Pancreas (tissue), 10 donors: Measurements from ENCODE around the gene FADS2. TPM values are rescaled to one million over a fixed set of nuclear protein-coding genes. Genes with fewer than 3 reads are reported as not detected.

Experiments used
- ATAC-seq, 4 donors: fragments of 200-7000 bp; cut with Tn5 transposase; one replicate each; pipeline versions ENCODE4 v1.8.0 to v1.9.1; 2020; ENCODE audit warnings: mild to moderate bottlenecking in 4 of 4, moderate library complexity in 4 of 4
- DNase-seq, 6 donors: peaks; one replicate each; pipeline ENCODE4 v3.0.0-alpha.2; 2020
- FAIRE-seq: peaks from 2 replicates; lab custom pipeline; 2012; peaks lifted over from hg19 to GRCh38; lab: Jason Lieb, UNC
- H3K27ac ChIP-seq, 4 donors: fragments of 200-600 bp; sonication (generic); 1 replicate in 3 of 4; 2 replicates in 1 of 4; pipeline versions ENCODE4 v1.5.0 to v1.8.0; 2020
- H3K27me3 ChIP-seq, 4 donors: fragments of 200-600 bp; one replicate each; pipeline ENCODE4 v1.8.0; 2021
- H3K36me3 ChIP-seq, 3 donors: fragments of 200-600 bp; sonication (generic) in 1 of 3; one replicate each; pipeline versions ENCODE4 v1.5.0 to v1.8.0; 2020 to 2021
- H3K4me1 ChIP-seq, 3 donors: fragments of 200-600 bp; one replicate each; pipeline ENCODE4 v1.8.0; 2021
- H3K4me3 ChIP-seq, 4 donors: fragments of 200-600 bp; sonication (generic) in 2 of 4; one replicate each; pipeline versions ENCODE4 v1.5.0 to v1.8.0; 2020 to 2021
- H3K9me3 ChIP-seq, 4 donors: fragments of 200-600 bp; one replicate each; pipeline ENCODE4 v1.8.0; 2021
- WGBS, 2 donors: extraction: QIAGEN DNeasy Blood & Tissue Kit; methylation state at CpG; one replicate each; pipeline ENCODE4 v1.1.7; 2013; 5-methylcytosine and 5-hydroxymethylcytosine counted together
- intact Hi-C, 3 donors: fragments of 100-400 bp; cut with DNase I; formaldehyde crosslinking; loops; one replicate each; pipeline versions ENCODE4 v1.11.1 to v1.14.2; 2022
- polyA plus RNA-seq, 2 donors: library from polyadenylated mRNA; stranded (reverse); fragments of 200-250 nt; gene quantifications; one replicate each; pipeline ENCODE4 v1.2.3, GENCODE V29; 2013
- total RNA-seq, 6 donors: library from RNA; stranded (reverse); fragmentation: NEBNext Ultra II Directional in 4 of 6; extraction: Animal tissue kit (Norgen Biotek cat#: 25700) in 4 of 6; gene quantifications; one replicate each; pipeline versions ENCODE4 v1.2.1 to v1.2.4, GENCODE V29; 2021 to 2023
- TF ChIP-seq, protein P1 (sequence below), 4 donors: fragments of 200-600 bp; sonication (generic) in 3 of 4; IDR thresholded peaks; one replicate each; pipeline versions ENCODE4 v1.5.0 to v1.8.0; 2021; ENCODE audit warnings: antibody characterized with exemption in 4 of 4
- donor health status: healthy with polysubstance abuse.
- donor health status: DM: no; HTN: no; CAD: no; lungs with moderate emphysema.
- donor health status: DM: no; HTN: no; CAD: no.
- donor health status: control.
- donor health status: control.
- donor health status: Bipolar disorder and iron deficiency.
- donor health status: DM: yes; HTN: yes; CAD: no.
- donor health status: DM: no; HTN: no; CAD: no.
- donor health status: DM: no; HTN: no; CAD: no.
- donor health status: DM: yes; HTN: yes; CAD: no.

Gene FADS2
- total and polyA plus RNA-seq, 8 donors, result 1.7 to 21.3 (median 7.3) TPM

DNA sequence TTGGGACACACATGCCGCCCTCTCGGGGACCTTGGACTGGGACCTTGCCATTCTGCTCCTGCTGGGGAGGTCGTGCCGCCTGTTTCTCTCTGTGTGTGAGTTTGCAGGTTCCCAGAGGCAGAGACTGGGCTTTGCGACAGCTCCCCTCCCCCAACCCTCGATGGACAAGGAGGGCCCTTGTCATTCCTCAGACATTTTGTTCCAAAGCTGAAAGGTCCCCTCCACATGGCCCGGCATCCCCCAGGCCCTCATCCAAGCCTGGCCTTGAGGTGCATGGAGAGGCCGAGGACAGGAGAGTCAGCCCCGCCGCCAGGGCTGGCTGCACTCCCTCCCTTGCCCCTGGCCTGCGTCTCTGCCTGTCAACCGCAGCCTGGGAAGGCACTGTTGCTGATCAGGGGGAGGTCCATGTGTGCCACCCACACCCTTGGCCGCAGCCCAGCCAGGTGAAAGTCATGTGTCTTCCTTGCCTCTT, 25.6 kb downstream of the FADS2 start:
- no peaks in the 10 kb centered on the region for H3K4me1 ChIP-seq
- ATAC-seq (no peak), DNase-seq (no peak), FAIRE-seq (no peak)
- intact Hi-C loops, result no loop called here
- 71 to 76% methylated on average over 13 of the region's 13 CpGs for WGBS, 2 donors
- no peaks in the 10 kb centered on the region for H3K36me3 ChIP-seq
- no peaks in the 10 kb centered on the region for H3K27me3 ChIP-seq
- no peak overlapping the region for H3K4me3 ChIP-seq
- TF ChIP-seq, protein P1, sequence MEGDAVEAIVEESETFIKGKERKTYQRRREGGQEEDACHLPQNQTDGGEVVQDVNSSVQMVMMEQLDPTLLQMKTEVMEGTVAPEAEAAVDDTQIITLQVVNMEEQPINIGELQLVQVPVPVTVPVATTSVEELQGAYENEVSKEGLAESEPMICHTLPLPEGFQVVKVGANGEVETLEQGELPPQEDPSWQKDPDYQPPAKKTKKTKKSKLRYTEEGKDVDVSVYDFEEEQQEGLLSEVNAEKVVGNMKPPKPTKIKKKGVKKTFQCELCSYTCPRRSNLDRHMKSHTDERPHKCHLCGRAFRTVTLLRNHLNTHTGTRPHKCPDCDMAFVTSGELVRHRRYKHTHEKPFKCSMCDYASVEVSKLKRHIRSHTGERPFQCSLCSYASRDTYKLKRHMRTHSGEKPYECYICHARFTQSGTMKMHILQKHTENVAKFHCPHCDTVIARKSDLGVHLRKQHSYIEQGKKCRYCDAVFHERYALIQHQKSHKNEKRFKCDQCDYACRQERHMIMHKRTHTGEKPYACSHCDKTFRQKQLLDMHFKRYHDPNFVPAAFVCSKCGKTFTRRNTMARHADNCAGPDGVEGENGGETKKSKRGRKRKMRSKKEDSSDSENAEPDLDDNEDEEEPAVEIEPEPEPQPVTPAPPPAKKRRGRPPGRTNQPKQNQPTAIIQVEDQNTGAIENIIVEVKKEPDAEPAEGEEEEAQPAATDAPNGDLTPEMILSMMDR (IDR thresholded peaks at IDR 0.05), result no peak
- H3K27ac ChIP-seq, result no peak overlapping the region
- H3K9me3 ChIP-seq, result no peaks in the 10 kb centered on the region

DNA sequence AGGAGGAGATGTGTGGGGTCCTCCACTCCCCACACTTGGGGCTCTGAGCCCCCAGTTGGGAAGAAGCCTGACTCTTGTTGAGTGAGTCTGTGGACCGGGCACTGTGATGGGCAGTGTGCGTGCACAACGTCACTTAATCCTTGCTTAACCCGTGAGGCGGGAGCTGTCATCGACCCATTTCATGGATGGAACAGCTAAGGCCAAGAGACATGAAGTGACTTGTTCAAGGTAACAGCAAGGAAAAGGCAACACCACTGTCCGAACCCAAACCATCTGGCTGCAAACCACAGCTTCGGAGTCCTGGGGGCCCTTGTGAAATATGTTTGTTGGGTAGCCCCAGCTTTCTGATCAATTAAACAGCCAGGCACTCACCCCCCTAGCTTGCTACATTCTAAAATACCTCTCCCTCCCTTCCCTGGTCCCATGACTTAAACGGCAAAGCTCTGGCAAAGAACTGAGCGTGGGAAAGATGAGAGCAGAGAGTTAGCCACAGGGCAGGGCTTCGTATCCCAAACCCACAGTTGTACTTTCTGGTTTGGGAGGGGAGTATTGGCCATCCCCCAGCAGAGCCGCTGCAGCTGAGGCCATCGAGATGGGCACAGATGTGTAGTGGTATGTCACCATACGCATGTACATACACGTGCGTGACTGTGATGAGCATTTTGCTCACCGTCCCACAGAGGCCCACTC, 26.3 kb downstream of the FADS2 start:
- Histone ChIP-seq H3K4me1 (no peaks in the 10 kb centered on the region), H3K4me3 (no peak overlapping the region), H3K36me3 (no peaks in the 10 kb centered on the region), H3K27me3 (no peaks in the 10 kb centered on the region), H3K9me3 (no peaks in the 10 kb centered on the region), H3K27ac (no peak overlapping the region)
- 93 to 95% methylated on average over 17 of the region's 17 CpGs for WGBS, 2 donors
- no peak for FAIRE-seq
- DNase-seq, result no peak
- no peak for ATAC-seq
- intact Hi-C loops, result no loop called here
- TF ChIP-seq, protein P1 (IDR thresholded peaks at IDR 0.05), result no peak

DNA sequence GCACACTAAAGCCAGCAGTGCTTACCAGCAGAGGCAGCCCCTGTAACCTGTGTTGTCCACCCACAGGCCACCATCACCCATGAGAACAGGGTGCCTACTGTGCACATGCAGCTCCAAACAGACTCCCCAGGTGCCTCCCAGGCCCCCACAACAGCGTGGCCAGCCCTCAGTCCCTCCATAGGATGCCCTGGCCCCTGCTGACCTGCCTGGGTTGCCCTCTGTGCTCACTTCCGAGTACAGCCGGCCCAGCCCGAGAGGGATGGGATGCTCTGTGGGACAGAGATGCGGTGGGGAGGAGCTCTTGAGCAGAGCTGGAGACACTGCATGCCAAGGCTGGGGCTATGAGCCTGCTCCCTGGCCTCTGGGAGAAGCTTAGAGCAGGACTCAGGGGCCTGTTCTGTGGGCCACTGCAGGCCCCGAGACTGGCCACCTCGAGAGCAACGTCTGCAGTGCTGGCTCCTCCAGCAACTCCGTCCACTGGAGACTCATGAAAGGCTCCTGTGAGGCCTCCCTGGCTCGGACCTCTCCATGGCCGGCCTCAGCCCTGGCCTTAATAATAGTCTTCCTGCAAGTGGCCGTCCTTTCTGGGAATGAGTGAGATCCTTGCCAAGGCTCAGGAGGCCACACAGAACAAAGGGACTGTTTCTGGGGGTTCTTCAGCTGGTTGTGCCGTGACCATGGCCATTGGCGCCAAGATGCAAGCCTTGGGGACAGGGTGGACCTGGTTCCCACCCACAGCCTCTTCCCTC, 27.0 kb downstream of the FADS2 start:
- WGBS, 2 donors, result 87 to 88% methylated on average over 14 of the region's 14 CpGs

DNA sequence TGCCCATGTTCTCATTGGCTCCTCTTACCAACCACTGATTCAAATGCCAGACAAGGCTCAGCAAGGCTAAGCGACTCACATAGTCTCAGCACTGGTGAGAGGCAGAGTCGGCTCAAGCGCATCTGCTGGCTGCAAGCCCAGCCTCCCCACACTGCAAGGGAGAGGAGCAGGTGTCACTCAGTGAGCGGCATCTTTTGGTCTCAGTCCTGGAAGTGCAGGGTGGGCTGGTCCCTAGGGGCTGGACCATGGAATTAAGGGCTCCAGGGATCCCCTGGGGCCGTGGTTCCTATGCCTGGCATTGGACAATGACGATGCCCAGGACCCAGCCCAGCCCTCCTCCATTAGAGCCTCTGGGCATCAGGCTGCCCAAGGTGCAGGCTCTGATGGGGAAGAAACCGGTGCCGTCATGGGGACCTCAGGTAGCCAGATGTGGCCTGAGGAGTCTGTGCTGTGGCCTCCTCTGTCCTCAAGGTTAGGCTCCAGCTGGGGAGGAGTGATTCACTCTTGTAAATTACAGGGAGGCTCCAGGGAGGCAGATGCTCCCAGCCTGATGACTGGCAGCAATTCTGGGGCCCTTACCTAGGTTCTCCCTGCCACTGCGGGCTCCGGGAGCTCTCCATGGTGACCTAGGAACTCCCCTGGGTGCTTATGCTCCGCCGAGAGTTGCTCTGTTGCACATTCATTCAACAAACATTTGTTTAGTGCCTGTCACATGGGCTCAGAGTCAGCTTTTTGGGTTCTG, 28.0 kb downstream of the FADS2 start:
- DNase-seq (no peak), FAIRE-seq (no peak), ATAC-seq (no peak)
- H3K9me3 ChIP-seq, result no peaks in the 10 kb centered on the region
- H3K27me3 ChIP-seq, result no peaks in the 10 kb centered on the region
- 91 to 93% methylated on average over 12 of the region's 12 CpGs for WGBS, 2 donors
- H3K27ac ChIP-seq, result no peak overlapping the region
- TF ChIP-seq, protein P1 (IDR thresholded peaks at IDR 0.05), result no peak
- no peaks in the 10 kb centered on the region for H3K4me1 ChIP-seq
- intact Hi-C loops, result no loop called here
- no peaks in the 10 kb centered on the region for H3K36me3 ChIP-seq
- no peak overlapping the region for H3K4me3 ChIP-seq

More for the DNA sequence above, 27.0 kb downstream of the FADS2 start:
- Histone ChIP-seq H3K4me3 (no peak overlapping the region), H3K4me1 (no peaks in the 10 kb centered on the region), H3K27ac (no peak overlapping the region), H3K36me3 (no peaks in the 10 kb centered on the region), H3K9me3 (no peaks in the 10 kb centered on the region), H3K27me3 (no peaks in the 10 kb centered on the region)
- no peak for FAIRE-seq
- no peak for DNase-seq
- no peak for ATAC-seq
- TF ChIP-seq, protein P1 (IDR thresholded peaks at IDR 0.05), result no peak
- intact Hi-C loops, result no loop called here
